ENCODE results near the gene DUSP28. TPM values are rescaled to one million over a fixed set of nuclear protein-coding genes. Genes with fewer than 3 reads are reported as not detected.

DUSP28 gene
- total and polyA plus RNA-seq, 2 of the 13 experiments (the other 11 are each of a cell fraction or from before 2014, with no cell fraction given): 5.2 to 8.6 TPM

DNA sequence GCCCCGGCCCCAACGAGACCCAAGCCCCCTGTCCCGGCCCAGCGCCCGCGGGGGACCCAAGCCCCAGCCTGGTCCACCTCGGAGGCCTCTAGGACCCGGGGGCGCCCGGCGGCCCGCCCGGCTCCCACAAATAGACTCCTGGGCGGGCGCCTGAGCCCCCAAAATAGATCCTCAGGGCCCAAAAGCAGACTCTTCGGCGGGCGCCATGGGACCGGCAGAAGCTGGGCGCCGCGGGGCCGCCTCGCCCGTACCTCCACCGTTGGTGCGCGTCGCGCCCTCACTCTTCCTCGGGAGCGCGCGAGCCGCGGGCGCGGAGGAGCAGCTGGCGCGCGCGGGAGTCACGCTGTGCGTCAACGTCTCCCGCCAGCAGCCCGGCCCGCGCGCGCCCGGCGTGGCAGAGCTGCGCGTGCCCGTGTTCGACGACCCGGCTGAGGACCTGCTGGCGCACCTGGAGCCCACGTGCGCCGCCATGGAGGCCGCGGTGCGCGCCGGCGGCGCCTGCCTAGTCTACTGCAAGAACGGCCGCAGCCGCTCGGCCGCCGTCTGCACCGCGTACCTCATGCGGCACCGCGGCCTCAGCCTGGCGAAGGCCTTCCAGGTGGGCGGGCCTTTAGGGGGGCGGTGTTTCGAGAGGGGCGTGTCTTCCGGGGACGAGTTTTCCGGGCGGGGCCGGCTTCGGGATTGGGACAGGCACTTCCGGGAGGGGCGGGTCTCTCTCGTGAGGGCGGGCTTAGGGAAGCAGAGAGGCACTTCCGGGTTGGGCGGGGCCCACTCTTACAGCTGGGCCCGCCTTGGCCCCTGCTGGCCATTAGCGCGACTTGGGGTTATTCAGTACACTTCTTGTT, 545 bp downstream of the DUSP28 start (continued):
- TF ChIP-seq, protein P1, sequence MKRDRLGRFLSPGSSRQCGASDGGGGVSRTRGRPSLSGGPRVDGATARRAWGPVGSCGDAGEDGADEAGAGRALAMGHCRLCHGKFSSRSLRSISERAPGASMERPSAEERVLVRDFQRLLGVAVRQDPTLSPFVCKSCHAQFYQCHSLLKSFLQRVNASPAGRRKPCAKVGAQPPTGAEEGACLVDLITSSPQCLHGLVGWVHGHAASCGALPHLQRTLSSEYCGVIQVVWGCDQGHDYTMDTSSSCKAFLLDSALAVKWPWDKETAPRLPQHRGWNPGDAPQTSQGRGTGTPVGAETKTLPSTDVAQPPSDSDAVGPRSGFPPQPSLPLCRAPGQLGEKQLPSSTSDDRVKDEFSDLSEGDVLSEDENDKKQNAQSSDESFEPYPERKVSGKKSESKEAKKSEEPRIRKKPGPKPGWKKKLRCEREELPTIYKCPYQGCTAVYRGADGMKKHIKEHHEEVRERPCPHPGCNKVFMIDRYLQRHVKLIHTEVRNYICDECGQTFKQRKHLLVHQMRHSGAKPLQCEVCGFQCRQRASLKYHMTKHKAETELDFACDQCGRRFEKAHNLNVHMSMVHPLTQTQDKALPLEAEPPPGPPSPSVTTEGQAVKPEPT (CRISPR knock-in tag; IDR thresholded peaks at IDR 0.05; ENCODE audit: low read depth): no peak
- no peak for TF ChIP-seq ZNF260 (CRISPR knock-in tag; IDR thresholded peaks at IDR 0.05; ENCODE audit: borderline replicate concordance, low read depth)
- peak; percentile 33 for TF ChIP-seq RERE (CRISPR knock-in tag; IDR thresholded peaks at IDR 0.05; ENCODE audit: low read depth)
- TF ChIP-seq, protein P2, sequence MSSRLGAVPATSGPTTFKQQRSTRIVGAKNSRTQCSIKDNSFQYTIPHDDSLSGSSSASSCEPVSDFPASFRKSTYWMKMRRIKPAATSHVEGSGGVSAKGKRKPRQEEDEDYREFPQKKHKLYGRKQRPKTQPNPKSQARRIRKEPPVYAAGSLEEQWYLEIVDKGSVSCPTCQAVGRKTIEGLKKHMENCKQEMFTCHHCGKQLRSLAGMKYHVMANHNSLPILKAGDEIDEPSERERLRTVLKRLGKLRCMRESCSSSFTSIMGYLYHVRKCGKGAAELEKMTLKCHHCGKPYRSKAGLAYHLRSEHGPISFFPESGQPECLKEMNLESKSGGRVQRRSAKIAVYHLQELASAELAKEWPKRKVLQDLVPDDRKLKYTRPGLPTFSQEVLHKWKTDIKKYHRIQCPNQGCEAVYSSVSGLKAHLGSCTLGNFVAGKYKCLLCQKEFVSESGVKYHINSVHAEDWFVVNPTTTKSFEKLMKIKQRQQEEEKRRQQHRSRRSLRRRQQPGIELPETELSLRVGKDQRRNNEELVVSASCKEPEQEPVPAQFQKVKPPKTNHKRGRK (CRISPR knock-in tag; IDR thresholded peaks at IDR 0.05): no peak
- peak; percentile 93 for TF ChIP-seq NRL (CRISPR knock-in tag; IDR thresholded peaks at IDR 0.05; ENCODE audit: borderline replicate concordance)
- TF ChIP-seq, protein P3, sequence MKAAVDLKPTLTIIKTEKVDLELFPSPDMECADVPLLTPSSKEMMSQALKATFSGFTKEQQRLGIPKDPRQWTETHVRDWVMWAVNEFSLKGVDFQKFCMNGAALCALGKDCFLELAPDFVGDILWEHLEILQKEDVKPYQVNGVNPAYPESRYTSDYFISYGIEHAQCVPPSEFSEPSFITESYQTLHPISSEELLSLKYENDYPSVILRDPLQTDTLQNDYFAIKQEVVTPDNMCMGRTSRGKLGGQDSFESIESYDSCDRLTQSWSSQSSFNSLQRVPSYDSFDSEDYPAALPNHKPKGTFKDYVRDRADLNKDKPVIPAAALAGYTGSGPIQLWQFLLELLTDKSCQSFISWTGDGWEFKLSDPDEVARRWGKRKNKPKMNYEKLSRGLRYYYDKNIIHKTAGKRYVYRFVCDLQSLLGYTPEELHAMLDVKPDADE (CRISPR knock-in tag; IDR thresholded peaks at IDR 0.05): no peak; the same call in 1 of the 2 replicates
- TF ChIP-seq ZNF282 (IDR thresholded peaks at IDR 0.05; ENCODE audit: partially characterized antibody): no peak
- TF ChIP-seq ZNF766 (CRISPR knock-in tag; IDR thresholded peaks at IDR 0.05; ENCODE audit: borderline replicate concordance): peak; percentile 93
- peak; percentile 64; the same call in 1 of the 2 replicates for TF ChIP-seq ZFP36L2 (CRISPR knock-in tag; IDR thresholded peaks at IDR 0.05)
- peak; percentile 33; the same call in 1 of the 2 replicates for TF ChIP-seq GATAD2A (CRISPR knock-in tag; IDR thresholded peaks at IDR 0.05)
- peak; percentile 53; the same call in 1 of the 2 replicates for TF ChIP-seq PHF21A (CRISPR knock-in tag; IDR thresholded peaks at IDR 0.05)
- TF ChIP-seq MLLT10 (CRISPR knock-in tag; IDR thresholded peaks at IDR 0.05): no peak
